Caco-2 (cell line): ENCODE data around the gene CRYGB. TPM values are rescaled to one million over a fixed set of nuclear protein-coding genes. Genes with fewer than 3 reads are reported as not detected.

ENCODE experiments used
- BruUV-seq: library from RNA; stranded (reverse); fragments of 400-500 nt; replicated peaks from 2 replicates; lab custom pipeline; 2021; lab: Mats Ljungman, UMichigan
- CTCF ChIA-PET: fragments of 300-600 bp; sonication (Branson Sonifier 250); formaldehyde crosslinking; loops from one replicate; lab custom pipeline; 2022; ENCODE audit warnings: antibody characterized with exemption; lab: Charles Lee
- POLR2A ChIA-PET: fragments of 300-600 bp; sonication (Branson Sonifier 250); formaldehyde crosslinking; loops from one replicate; lab custom pipeline; 2022; ENCODE audit warnings: antibody characterized with exemption; lab: Charles Lee
- DNase-seq, 2 experiments: peaks; one replicate each; pipeline versions ENCODE4 v3.0.0 to v3.0.0-alpha.2; 2020 to 2022
- H3K27me3 ChIP-seq: replicated peaks from 2 replicates; pipeline ENCODE4 v1.6.0; 2011; ENCODE audit warnings: low read length; ENCODE audit not compliant: control insufficient read depth, insufficient read depth
- H3K36me3 ChIP-seq: 2 replicates; pipeline ENCODE4 v1.5.1; 2011; ENCODE audit warnings: low read length; ENCODE audit not compliant: control insufficient read depth, insufficient read depth
- H3K4me1 ChIP-seq: fragments of 250-450 bp; sonication (Bioruptor Pico); 2 replicates; pipeline ENCODE4 v1.5.1; 2020; ENCODE audit warnings: mild to moderate bottlenecking
- H3K4me3 ChIP-seq: 2 replicates; pipeline ENCODE4 v1.5.1; 2011; ENCODE audit warnings: low read depth, mild to moderate bottlenecking, control low read depth, low read length
- H3K9me3 ChIP-seq: fragments of 250-450 bp; sonication (Bioruptor Pico); 2 replicates; pipeline ENCODE4 v1.5.1; 2020; ENCODE audit warnings: mild to moderate bottlenecking, moderate library complexity
- H3K27ac Mint-ChIP-seq: one replicate; pipeline ENCODE4 v1.8.0; 2022; ENCODE audit warnings: mixed read lengths; ENCODE audit not compliant: unreplicated experiment
- H3K27me3 Mint-ChIP-seq: one replicate; pipeline ENCODE4 v1.8.0; 2022; ENCODE audit warnings: mixed read lengths; ENCODE audit not compliant: insufficient read depth, unreplicated experiment
- H3K36me3 Mint-ChIP-seq: one replicate; pipeline ENCODE4 v1.8.0; 2022; ENCODE audit warnings: mild to moderate bottlenecking, mixed read lengths; ENCODE audit not compliant: insufficient read depth, unreplicated experiment
- H3K4me1 Mint-ChIP-seq: one replicate; pipeline ENCODE4 v1.8.0; 2022; ENCODE audit warnings: low read depth, mixed read lengths; ENCODE audit not compliant: unreplicated experiment
- H3K4me3 Mint-ChIP-seq: one replicate; pipeline ENCODE4 v1.8.0; 2022; ENCODE audit warnings: mild to moderate bottlenecking, moderate library complexity, mixed read lengths; ENCODE audit not compliant: unreplicated experiment
- H3K9me3 Mint-ChIP-seq: one replicate; pipeline ENCODE4 v1.8.0; 2022; ENCODE audit warnings: mixed read lengths; ENCODE audit not compliant: unreplicated experiment
- intact Hi-C: fragments of 100-400 bp; cut with micrococcal nuclease; formaldehyde crosslinking; loops from one replicate; pipeline ENCODE4 v1.10.0; 2022; ENCODE audit not compliant: unreplicated experiment
- total RNA-seq: library from RNA; stranded (reverse); gene quantifications from 2 replicates; pipeline ENCODE4 v1.2.3, GENCODE V29; 2022
- TF ChIP-seq, protein P1 (sequence below), 2 experiments: fragments of 200-600 bp in 1 of 2; IDR thresholded peaks; 1 replicate in 1 of 2; 2 replicates in 1 of 2; pipeline versions ENCODE4 v1.5.1 to v1.8.0; 2011 to 2022; ENCODE audit warnings: antibody characterized with exemption in 1 of 2, control low read depth in 1 of 2, inconsistent platforms in 1 of 2, low read depth in 1 of 2, low read length in 1 of 2, mild to moderate bottlenecking in 1 of 2, moderate library complexity in 1 of 2; ENCODE audit not compliant: insufficient read depth in 1 of 2, severe bottlenecking in 1 of 2, unreplicated experiment in 1 of 2

The CRYGB gene
- total RNA-seq, 1 experiment from 2014 or later = not detected

DNA sequence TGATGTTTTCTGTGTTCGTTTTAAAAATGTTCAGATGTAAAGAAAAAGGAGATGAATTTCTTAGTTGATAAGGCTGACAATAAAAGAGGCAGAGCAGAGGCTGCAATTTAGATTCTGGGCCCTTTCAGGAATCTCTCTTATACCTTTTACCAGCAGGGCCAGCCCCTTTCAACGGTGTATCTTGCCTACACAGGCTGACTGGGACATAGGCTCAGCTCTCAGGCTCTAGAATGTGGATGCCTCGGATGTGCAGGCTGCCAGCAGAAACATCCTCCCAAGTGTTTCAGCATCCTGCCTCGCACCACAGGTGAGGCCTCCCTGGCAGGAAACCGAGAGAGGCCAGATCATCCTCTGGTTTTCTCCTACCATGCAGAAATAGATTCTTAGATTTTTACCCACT lies 40.5 kb upstream of the CRYGB start:
- Histone ChIP-seq H3K36me3 (no peaks in the 10 kb centered on the region), H3K4me3 (no peak overlapping the region), H3K27me3 (no peaks in the 10 kb centered on the region), H3K9me3 (no peaks in the 10 kb centered on the region), H3K4me1 (no peaks in the 10 kb centered on the region)
- H3K9me3 Mint-ChIP-seq = no peaks in the 10 kb centered on the region
- no peak overlapping the region for H3K4me3 Mint-ChIP-seq
- no TSS peak for BruUV-seq
- no peaks in the 10 kb centered on the region for H3K36me3 Mint-ChIP-seq
- POLR2A ChIA-PET = no interaction called here
- H3K4me1 Mint-ChIP-seq = no peaks in the 10 kb centered on the region
- no peak for DNase-seq
- H3K27me3 Mint-ChIP-seq = no peaks in the 10 kb centered on the region
- CTCF ChIA-PET = no interaction called here
- H3K27ac Mint-ChIP-seq = no peak overlapping the region
- intact Hi-C loops = no loop called here
- TF ChIP-seq, protein P1, sequence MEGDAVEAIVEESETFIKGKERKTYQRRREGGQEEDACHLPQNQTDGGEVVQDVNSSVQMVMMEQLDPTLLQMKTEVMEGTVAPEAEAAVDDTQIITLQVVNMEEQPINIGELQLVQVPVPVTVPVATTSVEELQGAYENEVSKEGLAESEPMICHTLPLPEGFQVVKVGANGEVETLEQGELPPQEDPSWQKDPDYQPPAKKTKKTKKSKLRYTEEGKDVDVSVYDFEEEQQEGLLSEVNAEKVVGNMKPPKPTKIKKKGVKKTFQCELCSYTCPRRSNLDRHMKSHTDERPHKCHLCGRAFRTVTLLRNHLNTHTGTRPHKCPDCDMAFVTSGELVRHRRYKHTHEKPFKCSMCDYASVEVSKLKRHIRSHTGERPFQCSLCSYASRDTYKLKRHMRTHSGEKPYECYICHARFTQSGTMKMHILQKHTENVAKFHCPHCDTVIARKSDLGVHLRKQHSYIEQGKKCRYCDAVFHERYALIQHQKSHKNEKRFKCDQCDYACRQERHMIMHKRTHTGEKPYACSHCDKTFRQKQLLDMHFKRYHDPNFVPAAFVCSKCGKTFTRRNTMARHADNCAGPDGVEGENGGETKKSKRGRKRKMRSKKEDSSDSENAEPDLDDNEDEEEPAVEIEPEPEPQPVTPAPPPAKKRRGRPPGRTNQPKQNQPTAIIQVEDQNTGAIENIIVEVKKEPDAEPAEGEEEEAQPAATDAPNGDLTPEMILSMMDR (IDR thresholded peaks at IDR 0.05; ENCODE audit: insufficient read depth in 1 of 2, low read depth in 1 of 2, low read length in 1 of 2, severe bottlenecking in 1 of 2, unreplicated experiment in 1 of 2) = no peak

DNA sequence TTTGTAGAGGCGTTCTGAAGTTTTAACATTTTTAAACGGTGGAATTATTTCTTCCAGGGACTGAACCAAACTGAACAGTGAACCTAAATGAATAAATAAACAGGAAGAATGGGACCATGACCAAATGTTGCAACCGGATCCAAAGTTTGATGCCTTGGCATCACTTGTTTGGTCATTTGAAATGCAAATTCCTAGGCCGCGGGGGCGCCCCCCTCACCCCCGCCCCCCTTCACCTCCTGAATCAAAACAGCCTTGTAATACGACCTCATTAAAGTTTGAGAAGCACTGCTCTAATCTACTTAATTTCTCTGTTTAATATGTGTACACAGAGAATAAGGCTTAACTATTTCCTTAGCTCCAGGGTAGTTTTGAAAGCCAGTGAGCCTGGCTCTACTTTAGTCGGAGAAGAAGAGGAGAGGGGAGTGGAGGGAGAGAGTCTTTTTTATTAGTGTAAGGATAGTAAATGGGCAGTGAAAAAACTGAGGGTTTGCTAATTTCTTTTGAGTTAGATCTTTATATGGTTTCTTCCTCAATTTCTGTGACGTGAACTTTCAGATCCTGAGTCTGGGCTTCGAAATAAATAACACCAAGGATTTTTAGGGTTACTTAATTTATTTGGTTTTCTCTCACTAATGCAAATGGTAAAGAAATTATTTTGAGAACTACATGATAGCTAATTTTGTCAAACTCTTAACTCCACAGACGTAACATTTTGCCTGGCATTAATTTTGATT lies 38.2 kb upstream of the CRYGB start:
- Histone ChIP-seq H3K27me3 (no peaks in the 10 kb centered on the region), H3K4me1 (peaks cover 8% of the 10 kb centered on the region), H3K9me3 (no peaks in the 10 kb centered on the region), H3K4me3 (no peak overlapping the region), H3K36me3 (no peaks in the 10 kb centered on the region)
- H3K4me3 Mint-ChIP-seq = no peak overlapping the region
- H3K4me1 Mint-ChIP-seq = peaks cover 7% of the 10 kb centered on the region
- ChIA-PET CTCF (no interaction called here), POLR2A (interaction anchor here (1.1 kb wide), 1 partner anchor 41 kb away, joined by 3 read pairs; no protein-coding TSS in a partner anchor)
- BruUV-seq = no TSS peak
- intact Hi-C loops = no loop called here
- H3K36me3 Mint-ChIP-seq = no peaks in the 10 kb centered on the region
- H3K27ac Mint-ChIP-seq = no peak overlapping the region
- H3K9me3 Mint-ChIP-seq = no peaks in the 10 kb centered on the region
- TF ChIP-seq, protein P1 (IDR thresholded peaks at IDR 0.05; ENCODE audit: insufficient read depth in 1 of 2, low read depth in 1 of 2, low read length in 1 of 2, severe bottlenecking in 1 of 2, unreplicated experiment in 1 of 2) = no peak
- DNase-seq = no peak
- no peaks in the 10 kb centered on the region for H3K27me3 Mint-ChIP-seq

DNA sequence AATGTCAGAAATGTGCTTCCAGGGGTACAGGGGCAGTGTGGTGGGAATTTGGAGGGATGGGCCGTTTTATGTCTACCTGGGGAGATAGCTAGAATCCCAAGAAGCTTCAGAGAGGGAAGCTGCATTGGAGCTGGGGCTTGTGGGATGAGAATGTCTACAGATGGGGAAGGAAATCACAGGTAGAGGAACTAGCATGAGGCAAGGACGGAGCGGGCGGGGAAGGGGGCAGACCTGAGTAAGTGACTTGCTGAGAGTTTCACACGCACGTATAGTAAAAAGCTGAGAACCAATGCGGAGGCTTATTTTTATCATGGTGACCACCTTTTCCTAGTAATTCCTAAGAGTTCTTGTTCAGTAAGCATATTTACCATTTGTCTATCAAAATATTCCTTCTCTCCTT lies 37.6 kb upstream of the CRYGB start:
- H3K27me3 ChIP-seq = no peaks in the 10 kb centered on the region
- Mint-ChIP-seq H3K27ac (no peak overlapping the region), H3K36me3 (no peaks in the 10 kb centered on the region), H3K27me3 (no peaks in the 10 kb centered on the region), H3K9me3 (no peaks in the 10 kb centered on the region), H3K4me1 (peaks cover 7% of the 10 kb centered on the region), H3K4me3 (no peak overlapping the region)
- no peaks in the 10 kb centered on the region for H3K9me3 ChIP-seq
- H3K36me3 ChIP-seq = no peaks in the 10 kb centered on the region
- TF ChIP-seq, protein P1 (IDR thresholded peaks at IDR 0.05; ENCODE audit: insufficient read depth in 1 of 2, low read depth in 1 of 2, low read length in 1 of 2, severe bottlenecking in 1 of 2, unreplicated experiment in 1 of 2) = no peak
- intact Hi-C loops = no loop called here
- peaks cover 13% of the 10 kb centered on the region for H3K4me1 ChIP-seq
- ChIA-PET POLR2A (interaction anchor here (1.1 kb wide), 1 partner anchor 40 kb away, joined by 3 read pairs; no protein-coding TSS in a partner anchor), CTCF (no interaction called here)
- no TSS peak for BruUV-seq
- no peak overlapping the region for H3K4me3 ChIP-seq
- DNase-seq = no peak
